Fibroblast of the conjunctiva (primary cell): ENCODE data around the gene ADCY7.

Experiments used
- DNase-seq: peaks from one replicate; pipeline ENCODE4 v3.0.0-alpha.2; 2010; ENCODE audit warnings: low read depth

The ADCY7 gene

DNA sequence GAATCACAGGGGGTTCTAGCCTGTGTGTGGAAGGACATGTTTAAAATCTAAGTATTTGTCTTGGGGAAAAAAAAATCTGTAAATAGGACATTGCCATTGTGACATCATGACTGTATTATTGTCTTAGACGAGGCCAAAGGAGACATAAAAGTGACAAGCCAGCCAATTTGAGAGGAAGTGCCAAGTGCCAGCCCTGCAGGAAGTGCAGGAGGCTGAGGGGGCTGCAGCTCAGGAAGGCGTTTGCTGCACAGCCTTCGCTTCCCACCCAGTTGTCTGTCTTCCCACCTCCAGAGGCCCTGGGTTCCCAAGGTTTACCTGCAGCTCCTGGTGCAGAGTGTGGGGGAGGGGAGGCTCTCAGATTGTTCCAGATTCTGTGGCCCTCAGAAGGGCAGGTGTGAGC lies 1.3 kb downstream of the ADCY7 start:
- DNase-seq = no peak

DNA sequence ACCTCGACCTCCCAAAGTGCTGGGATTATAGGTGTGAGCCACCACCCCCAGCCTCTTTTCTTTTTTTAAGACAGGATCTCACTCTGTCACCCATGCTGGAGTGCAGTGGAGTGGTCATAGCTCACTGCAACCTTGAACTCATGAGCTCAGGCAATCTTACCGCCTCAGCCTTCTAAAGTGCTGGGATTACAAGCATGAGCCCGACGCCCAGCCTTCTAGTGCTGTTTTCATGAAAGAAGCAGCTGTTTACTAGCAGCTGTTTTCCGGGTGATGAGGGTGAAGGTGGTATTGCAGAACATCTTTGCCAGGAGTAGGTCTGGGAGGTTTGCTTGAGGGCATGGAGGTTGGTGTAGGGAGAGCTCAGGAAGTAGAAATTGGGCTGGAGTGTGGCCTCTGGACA lies 2.0 kb downstream of the ADCY7 start:
- no peak for DNase-seq

DNA sequence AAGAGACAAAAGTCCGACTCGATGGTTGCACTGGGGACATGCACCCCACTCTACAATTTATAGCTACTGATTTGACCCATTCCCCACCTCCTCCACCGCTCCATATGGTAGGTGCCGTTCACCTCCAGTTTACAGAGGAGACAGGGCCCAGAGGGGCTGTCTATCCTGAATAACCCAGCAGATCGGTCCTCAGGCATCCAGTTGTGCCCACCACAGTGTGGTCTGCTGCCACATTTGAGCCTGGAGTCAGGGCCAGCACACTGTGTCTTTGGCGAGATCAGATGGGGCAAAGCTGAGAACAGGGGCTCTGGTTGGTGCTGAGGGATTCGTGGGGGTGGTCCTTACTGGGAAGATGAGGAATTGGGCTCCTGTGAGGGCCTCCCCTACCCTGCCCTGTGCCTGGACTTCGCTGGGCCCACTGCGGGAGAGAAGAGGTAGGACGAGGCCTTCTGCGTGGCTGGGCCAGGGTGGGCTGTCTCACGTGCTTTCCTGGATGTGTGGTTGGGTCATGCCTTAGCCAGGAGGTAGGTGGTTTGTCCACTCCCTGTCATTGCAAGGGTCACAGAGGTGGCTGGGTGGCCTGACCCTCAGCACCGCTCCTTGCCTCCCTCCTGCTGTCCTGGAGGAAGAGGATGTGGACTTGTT lies 2.8 kb downstream of the ADCY7 start:
- no peak for DNase-seq

DNA sequence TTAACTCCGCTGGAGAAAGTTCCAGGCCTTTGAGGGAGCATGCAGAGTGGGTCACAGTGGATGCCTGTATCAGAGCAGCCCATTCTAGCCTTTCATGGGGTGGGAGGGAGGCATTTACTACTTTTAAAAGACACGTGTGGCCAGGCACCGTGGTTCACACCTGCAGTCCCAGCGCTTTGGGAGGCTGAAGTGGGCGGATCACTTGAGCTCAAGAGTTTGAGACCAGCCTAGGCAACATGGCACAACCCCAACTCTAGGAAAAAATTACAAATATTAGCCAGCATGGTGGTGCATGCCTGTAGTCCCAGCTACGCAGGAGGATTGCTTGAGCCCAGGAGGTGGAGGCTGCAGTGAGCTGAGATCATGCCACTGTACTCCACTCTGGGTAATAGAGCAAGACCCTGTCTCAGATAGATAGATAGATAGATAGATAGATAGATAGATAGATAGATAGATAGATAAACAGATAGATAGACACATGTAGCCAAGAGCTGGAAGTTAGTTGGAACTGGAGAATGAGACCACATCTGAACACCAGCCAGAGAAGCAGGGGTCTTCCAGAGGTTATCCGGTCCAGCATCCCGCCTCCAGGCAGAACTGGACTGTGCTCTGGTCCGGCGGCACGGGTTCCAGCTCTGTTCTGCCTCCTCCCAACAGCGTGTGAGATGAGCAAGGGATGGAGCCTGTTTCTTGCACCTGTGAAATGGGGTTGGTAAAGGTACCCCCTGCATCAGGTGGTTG lies 3.6 kb downstream of the ADCY7 start:
- DNase-seq = no peak

DNA sequence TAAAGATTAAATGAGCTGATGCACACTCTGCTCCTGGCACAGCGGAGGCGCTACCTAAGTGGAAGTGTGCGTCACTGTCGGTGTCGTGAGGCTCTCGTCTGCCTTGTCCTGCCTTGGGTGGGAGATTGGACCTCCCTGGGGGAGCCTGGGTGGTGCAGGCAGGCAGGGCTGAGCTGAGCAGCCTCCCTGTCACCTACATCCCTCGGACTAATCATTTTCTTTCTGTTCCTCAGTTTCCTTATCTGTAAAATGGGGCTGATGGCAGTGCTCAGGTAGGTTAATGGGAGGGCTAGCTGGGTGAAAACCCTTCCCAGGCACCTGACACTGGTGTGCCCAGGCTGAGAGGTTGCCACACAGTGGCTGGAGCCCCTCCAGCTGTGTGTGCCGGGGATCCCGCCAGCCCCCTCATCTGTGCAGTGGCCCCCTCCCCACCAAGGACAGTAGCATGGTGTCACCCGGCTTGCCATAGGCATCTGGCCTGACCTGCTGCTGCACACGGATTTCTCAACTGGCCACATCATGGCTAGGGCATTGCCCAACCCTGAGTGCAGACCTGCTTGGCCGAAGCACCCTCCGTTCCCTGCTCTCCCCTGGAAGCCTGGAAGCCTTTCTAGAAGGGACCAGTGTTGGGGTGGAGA lies 4.3 kb downstream of the ADCY7 start:
- DNase-seq = no peak

DNA sequence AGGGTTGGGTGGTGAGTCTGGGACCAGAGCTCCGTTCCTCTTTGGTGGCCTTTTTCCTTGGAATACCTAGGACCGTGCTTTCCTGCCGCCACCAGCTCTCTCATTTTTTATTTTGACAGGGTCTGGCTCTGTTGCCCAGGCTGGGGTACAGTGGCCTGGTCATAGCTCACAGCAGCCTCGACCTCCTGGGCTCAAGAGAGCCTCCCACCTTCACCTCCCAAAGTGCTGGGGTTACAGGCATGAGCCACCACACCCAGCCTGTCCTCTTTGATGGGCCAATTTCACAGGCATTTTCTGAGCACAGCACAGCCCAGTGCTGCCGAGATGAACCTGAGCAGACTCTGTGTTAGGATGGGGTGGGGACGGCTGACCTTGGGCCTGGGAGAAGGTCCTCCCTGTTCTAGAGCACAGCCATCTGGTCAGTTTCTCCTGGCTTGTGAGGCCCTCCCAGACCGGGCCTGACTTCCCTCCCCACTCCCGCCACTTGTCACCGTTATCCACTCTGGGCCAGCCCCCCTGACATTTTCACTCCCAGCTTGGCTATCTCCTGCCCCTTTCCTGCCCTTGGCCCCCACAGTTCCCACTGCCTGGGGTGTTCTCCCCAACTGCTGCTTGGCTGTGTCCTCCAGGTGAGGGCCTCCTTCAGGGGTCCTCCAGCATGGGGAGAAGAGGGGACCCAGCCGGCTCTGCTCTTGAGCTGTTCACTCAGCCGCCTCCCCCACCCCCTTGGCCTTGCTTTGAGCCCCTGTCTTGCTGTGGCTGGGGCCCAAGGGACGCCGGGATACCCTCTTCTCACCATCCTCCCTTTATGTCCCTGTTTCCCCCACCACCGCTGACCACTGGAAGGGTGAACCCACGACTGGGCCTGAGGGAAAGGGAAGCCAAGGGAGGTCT lies 5.0 kb downstream of the ADCY7 start:
- DNase-seq = no peak

DNA sequence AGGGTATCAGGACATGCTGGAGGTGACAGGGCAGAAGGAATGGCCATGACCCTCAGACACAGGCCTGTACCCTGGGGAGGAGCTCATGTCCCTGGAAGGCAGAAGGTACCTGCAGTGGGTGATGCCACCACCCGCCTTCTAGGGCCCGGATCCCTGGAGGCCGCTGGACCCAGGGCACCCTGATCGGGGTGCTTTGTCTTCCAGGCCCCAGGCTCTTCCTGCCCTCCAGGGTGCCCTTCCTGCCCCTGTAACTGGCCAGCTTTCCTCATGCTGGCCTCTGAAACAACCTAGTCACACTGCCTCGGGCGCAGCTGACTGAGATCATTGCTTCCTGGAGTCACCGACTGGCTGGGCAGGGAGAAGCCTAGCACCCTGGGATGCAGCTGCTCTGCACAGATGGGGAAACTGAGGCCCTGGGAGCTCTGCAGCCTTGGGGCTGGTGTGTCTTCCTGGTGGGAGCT lies 5.8 kb downstream of the ADCY7 start:
- no peak for DNase-seq

DNA sequence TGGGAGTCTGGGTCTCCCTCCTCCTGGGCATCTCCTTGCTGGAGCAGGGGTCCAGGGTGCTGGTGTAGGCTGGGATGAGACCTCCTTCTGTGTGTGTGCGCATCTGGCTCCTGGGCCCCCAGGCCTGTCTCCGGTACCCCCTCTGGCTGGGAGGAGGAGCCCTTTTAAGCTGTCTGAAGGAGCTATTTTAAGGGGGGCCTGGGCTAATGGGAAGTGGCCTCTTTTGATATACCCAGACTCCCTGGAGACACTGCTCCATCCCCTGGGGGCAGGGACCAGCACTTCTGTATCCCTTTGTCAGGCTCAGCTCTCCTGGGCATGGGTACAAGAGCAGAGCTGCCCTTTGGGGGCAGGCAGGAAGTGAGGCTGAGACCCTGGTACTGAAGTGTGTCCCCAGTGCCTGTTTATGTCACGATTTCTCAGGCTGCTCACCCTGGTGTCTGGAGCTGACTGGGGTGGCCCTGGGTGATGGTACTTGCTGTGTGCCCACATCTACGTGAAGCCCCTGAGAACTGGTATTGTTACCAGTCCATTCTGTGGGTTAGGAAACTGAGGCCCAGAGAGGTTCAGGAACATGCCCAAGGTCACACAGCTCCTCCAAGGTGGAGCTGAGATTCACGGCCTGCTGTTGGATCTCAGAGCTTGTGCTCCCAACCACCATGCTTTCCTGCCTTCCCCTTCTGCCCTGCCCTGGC lies 6.5 kb downstream of the ADCY7 start:
- no peak for DNase-seq

DNA sequence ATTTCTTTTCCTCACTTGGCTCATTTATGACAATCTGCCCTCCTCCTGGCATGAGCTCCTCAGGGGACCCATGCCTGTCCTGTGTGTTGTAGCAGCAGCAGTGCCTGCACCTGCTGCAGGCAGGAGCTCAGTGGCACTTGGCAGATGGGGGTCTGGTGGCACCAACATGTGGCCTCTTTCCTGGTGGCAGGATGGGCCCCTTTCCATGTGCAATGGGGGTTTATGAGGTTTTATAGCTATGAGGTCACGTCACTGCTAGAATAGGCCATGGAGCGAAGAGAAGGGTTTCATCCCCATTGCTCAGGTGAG lies 7.0 kb downstream of the ADCY7 start:
- no peak for DNase-seq

DNA sequence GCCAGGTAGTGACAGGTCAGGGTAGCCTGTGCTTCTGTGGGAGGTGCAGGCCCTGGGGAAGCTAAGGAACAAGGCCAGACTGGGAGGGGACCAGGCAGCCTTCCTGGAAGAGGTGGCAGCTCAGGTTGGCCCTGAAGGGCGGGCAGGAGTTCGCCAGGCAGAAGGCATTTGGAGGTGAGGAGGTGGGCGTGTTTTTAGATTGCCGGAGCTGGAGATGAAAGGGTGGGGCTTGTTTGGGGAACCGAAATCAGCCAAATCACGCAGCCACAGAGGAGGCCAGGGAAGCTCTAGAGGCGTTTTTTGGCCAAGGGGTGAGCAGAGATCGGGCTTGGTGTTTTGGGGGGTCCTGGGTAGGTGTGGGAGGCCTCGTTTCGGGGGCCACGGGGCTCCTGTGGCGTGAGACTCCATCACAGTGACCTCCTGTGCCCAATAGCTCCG lies 7.6 kb downstream of the ADCY7 start:
- no peak for DNase-seq

DNA sequence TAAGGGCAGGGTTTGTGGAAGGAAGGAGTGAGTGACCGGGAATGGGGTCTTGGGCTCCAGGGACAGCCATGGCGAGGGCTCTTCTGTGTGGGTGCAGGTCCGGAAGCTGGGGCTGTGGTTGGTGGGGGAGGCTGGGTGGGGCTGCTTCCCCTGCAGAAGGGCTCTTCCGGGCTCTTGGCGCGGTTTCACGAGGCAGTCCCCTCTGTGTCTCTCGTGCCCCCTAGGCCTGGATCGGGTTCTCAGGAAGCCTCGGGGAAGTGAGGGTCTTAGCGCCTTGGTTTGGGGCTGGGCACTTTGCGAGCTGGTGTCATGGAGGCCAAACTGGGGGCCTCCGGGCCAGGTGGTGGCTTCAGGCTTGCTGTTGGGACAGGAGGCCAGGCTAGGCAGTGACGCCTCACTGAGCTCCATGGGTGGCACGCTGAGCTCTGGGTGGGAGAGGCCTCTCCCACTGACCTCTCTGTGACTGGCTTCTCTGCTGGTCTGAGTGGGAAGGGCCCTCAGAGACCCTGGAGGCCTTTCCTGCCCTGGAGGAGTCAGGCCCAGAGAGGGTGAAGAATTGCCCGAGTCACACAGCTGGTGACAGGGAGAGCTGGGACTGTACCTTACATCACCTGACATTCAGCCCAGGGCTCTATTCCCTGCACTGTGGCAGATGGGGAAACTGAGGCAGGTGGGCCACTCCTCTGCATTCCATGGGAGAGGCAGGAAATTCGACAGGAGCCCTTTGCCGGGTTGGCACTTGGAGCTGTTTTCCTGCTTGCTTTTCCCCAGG lies 8.2 kb downstream of the ADCY7 start:
- no peak for DNase-seq

DNA sequence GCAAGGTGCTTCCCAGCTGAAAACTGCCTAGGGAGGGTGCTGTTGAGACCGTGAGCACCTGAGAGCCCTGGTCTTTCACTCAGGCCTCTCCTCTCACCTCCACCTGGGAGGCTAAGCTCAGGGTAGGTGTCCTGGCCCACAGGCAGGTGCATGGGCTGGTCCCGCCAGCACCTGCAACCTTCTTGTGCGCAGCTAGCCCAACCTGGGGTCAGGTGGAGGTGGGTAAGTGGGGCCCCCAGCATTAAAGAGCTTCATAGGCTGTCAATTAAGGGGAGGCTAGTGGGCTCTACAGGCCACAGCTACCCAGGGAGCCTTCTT lies 8.7 kb downstream of the ADCY7 start:
- no peak for DNase-seq

DNA sequence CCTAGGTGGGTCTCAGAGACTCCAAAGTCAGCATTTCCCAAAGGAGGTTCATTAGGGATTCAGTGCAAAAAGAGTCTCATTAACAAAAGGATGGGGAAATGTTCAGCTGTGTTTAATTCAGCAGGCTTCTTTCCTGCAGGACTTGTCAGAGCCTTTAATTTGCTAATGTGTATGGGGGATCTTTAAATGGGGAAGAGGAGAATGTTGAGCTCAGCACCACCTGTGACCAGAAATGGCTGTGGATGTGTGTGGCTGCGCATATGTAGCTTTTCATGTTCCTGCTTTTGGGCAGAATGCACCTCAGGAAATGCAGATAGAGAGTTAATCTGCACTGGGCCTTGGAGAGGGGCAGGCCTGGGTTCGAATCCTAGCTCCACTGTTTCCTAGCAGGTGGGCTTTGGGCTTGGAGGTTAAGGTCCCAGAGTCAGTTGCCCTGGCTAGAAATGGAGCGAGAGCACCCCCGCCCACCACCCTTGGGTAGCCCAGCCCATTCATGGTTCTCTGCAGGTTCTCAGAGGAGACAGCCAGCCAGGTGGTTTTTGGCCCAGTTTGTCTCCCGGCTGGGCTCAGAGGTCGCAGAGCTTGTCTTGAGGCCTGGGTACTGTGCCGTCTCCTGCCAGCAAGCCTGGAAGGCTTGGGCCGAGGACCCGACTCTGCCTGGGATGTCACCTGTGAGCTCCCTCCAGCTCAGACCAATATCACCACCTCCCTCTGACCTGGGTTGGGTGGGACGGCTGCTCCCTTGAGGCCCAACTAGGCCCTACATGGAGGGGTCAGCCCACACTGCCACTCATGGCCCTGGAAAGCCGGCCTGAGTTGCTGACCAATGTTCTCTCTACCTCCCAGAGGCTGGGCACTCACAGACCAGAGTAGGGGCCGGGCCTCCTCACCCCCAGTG lies 9.3 kb downstream of the ADCY7 start:
- no peak for DNase-seq

DNA sequence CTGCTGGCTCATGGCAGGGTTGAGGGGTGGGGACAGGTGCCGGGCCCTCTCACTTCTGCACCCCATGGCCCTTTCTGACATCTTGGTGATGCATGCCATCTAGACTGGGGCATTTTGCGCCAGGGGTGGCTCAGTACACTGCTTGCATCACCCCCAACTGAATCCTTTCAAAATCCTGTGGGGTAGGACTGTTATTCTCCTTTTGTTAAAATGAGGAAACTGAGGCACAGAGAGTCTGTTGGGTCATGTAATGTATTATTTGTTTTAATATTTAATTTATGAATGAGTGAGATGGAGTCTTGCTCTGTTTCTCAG lies 9.9 kb downstream of the ADCY7 start:
- DNase-seq = no peak

DNA sequence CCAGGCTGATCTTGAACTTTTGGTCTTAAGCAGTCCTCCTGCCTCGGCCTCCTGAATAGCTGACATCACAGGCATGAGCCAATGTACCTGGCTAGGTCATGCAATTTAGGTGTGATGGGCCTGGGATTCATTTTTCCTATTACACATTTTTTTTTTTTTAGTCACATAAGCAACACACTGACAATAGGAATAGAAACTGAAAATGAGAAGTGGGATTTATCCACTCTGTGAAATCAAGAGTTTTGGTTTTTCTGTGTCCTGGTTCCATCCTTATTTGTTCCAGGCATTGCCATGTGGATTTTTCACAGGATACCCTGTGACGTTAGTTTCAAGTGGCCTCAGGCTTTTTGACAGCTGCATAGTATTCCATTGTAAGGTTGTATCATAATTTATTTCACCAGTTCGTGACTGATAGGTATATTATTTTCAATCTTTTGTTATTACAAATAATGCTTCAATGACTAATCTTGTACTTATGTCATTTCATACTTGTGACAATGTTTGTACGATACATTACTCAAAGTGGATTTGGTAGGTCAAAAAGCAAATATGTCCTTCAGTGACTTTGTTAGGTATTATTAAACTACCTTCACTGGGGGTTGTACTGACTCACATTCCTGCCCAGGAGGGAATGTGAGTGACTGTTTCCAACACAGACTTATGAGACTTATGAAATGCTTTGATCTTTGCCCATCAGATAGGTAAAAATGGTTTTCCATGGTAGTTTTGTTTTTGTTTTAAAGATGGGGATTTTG lies 10.6 kb downstream of the ADCY7 start:
- DNase-seq = no peak

DNA sequence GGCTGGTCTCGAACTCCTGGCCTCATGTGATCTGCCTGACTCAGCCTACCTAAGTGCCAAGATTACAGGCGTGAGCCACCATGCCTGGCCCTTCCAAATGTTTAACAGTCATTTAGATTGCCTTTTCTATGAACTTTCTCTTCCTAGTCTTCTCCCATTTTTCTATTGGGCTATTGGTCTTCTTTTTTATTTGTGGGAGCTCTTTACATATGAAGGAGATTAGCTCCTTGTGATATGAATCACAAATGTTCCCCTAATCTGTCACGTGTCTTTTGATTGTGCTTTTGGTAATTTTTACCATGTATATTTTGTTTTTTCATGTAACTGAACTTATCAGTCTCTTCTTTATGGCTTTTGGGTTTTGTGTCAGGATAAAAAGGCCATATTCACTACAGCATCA lies 11.9 kb downstream of the ADCY7 start:
- DNase-seq = no peak

DNA sequence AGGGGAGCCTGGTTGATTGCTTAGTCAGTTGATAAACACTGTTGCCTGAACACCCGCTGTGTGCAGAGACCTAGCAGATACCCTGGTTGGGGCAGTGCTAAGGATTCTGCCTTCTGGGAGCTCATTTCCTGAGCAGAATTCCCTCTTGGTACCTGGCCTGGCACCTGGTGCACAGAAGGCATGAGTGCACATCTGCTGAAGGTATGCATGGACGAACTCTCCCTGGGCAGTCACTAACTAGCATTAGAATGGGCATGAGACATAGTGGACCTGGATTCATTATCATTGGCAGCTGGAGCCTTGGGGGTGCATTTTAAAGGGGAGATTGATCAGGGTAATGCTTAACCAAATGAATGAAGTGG lies 13.1 kb downstream of the ADCY7 start:
- no peak for DNase-seq

DNA sequence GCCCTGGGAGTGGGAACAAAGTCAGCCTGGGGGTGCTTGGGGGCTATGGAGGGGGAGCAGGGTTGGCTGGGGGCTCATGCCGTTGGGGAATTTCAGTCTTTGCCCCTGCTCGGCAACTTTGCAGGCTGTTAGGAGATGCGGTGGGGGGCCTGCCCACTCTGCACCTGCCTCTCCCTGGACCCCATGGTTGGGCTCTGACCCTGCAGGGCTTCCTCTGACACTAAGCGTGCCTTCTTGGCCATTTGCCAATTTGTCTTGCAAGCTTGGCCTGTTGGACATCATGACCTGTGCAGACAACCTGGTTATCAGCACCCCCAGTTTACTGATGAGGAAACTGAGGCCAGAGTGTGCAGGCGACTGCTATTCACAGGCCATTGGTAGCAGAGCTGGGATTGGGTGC lies 14.6 kb downstream of the ADCY7 start:
- DNase-seq = no peak

DNA sequence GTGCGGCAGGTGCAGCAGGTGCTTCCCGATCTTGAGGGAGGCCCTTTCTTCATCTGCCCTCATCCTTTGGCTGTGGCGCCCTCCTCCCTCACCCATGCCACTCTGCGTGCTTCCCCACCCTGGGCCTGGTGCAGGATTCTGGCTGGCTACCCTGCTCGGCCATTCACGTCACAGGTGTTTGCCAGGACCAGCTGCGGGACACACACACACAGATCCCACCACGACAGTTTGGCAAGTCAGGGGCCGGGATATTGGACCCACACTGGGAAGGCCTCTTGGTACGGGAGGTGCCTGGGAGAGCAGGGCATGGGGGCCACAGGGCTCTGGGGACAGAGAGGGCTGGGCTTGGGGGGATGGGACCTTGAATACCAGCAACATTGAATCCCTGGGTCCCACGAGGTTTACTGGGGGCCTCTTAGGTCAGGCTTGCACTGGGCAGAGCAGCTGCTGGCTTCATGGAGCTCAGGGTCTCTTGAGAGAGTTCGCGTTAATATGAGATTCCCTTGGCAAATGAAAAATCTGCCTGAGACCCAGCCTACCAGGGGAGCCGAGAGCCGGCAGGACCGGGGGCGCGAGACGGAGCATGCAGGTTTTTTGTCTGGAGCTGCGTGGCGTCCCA lies 15.1 kb downstream of the ADCY7 start:
- no peak for DNase-seq
